ENCODE results near the gene UBE2Q2. TPM values are rescaled to one million over a fixed set of nuclear protein-coding genes. Genes with fewer than 3 reads are reported as not detected.

Gene UBE2Q2
- total and polyA plus RNA-seq, 9 of the 15 experiments (the other 6 are each of a cell fraction or from before 2014, with no cell fraction given): 6.2 to 24.0 (median 16.2) TPM

DNA sequence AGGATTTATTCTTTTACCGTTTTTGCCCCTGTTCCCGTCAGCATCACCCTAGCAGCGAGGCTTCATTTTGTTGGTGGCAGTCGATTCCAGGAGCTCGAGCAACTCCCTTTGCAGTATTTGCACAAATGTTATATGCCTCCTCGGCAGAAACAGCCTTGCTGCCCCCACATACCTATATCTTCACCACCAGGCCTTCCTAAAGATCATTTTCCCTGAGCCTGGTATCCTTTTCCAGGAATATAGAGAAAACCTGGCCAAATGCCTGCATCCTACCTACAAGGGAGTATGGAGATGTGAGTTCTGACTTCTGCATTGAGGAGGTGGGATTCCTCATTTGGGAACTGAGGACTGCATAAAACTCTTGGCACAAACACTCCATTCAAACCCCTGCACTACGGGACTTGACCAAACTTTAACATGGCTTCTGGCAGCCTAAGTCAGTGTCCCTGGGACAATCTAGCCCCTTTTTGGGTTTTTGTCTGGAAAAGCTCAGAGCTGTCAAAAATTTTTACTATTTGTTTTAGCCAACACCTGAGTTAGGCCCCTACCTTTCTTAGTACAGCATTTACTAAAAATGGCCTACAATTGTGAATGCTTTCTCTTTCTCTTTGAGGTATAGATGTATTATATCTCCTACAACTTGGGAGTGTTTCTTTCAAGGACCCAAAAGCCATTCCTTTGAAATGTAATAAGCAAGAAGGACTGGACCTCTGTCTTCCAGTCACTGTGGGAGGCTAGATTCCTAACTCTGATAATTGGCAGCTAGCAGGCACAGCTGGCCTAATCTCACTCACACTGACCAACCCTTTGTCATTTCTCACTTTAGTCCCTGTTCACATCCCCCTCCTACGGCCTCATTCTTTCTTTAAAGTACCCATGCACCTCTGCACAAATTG lies 12.1 kb upstream of the UBE2Q2 start (continued):
- TF ChIP-seq NKRF (IDR thresholded peaks at IDR 0.05; ENCODE audit: borderline replicate concordance): 0 out of 2 replicates have a peak, but pooled peaks have one; percentile 29
- TF ChIP-seq TCF3 (CRISPR knock-in tag; IDR thresholded peaks at IDR 0.05): peak; percentile 78
- TF ChIP-seq ZNF589 (CRISPR knock-in tag; IDR thresholded peaks at IDR 0.05; ENCODE audit: low read depth): 0 out of 2 replicates have a peak, but pooled peaks have one; percentile 14
- peak; percentile 44; the same call in 1 of the 2 replicates for TF ChIP-seq POLR2AphosphoS5 (IDR thresholded peaks at IDR 0.05; ENCODE audit: control insufficient read depth, insufficient read depth, low read depth, low read length)
- no peak for TF ChIP-seq SNAPC5 (CRISPR knock-in tag; IDR thresholded peaks at IDR 0.05)
- TF ChIP-seq PHF8 (IDR thresholded peaks at IDR 0.05; ENCODE audit: borderline replicate concordance, low read length): peak; percentile 12; the same call in 1 of the 2 replicates
- TF ChIP-seq TCF7 (IDR thresholded peaks at IDR 0.05; ENCODE audit: borderline replicate concordance): no peak
- TF ChIP-seq OTX1 (CRISPR knock-in tag; IDR thresholded peaks at IDR 0.05): no peak
- TF ChIP-seq, protein P1, sequence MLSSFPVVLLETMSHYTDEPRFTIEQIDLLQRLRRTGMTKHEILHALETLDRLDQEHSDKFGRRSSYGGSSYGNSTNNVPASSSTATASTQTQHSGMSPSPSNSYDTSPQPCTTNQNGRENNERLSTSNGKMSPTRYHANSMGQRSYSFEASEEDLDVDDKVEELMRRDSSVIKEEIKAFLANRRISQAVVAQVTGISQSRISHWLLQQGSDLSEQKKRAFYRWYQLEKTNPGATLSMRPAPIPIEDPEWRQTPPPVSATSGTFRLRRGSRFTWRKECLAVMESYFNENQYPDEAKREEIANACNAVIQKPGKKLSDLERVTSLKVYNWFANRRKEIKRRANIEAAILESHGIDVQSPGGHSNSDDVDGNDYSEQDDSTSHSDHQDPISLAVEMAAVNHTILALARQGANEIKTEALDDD (IDR thresholded peaks at IDR 0.05): peak; percentile 91
- no peak for TF ChIP-seq RBM17 (IDR thresholded peaks at IDR 0.05; ENCODE audit: borderline replicate concordance, low read depth, low read length)
- TF ChIP-seq, protein P2, sequence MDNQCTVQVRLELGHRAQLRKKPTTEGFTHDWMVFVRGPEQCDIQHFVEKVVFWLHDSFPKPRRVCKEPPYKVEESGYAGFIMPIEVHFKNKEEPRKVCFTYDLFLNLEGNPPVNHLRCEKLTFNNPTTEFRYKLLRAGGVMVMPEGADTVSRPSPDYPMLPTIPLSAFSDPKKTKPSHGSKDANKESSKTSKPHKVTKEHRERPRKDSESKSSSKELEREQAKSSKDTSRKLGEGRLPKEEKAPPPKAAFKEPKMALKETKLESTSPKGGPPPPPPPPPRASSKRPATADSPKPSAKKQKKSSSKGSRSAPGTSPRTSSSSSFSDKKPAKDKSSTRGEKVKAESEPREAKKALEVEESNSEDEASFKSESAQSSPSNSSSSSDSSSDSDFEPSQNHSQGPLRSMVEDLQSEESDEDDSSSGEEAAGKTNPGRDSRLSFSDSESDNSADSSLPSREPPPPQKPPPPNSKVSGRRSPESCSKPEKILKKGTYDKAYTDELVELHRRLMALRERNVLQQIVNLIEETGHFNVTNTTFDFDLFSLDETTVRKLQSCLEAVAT (IDR thresholded peaks at IDR 0.05): peak in 1 of 2 experiments; percentile 24; a peak in 1 of 4 replicates
- peak; percentile 91 for TF ChIP-seq DACH1 (IDR thresholded peaks at IDR 0.05; ENCODE audit: partially characterized antibody)
- no peak for TF ChIP-seq TCFL5 (CRISPR knock-in tag; conservative IDR thresholded peaks at IDR 0.05)
- TF ChIP-seq ZC3H11A (IDR thresholded peaks at IDR 0.05; ENCODE audit: low read depth, low read length): no peak
- peak in 1 of 2 experiments; percentile 76; a peak in 2 of 4 replicates for TF ChIP-seq HDAC1 (IDR thresholded peaks at IDR 0.05)
- peak; percentile 54; the same call in 1 of the 2 replicates for TF ChIP-seq MTA3 (IDR thresholded peaks at IDR 0.05; ENCODE audit: borderline replicate concordance)
- no peak for TF ChIP-seq NR3C1 (CRISPR knock-in tag; IDR thresholded peaks at IDR 0.05)
- no peak for TF ChIP-seq DIDO1 (tag; IDR thresholded peaks at IDR 0.05; ENCODE audit: low read depth)
- TF ChIP-seq RNF2 (IDR thresholded peaks at IDR 0.05): peak; percentile 56; the same call in 1 of the 2 replicates
- peak; percentile 91 for TF ChIP-seq GATA2 (CRISPR knock-in tag; IDR thresholded peaks at IDR 0.05)
- 0 out of 2 replicates have a peak, but pooled peaks have one; percentile 10 for TF ChIP-seq C11orf30 (IDR thresholded peaks at IDR 0.05; ENCODE audit: low read depth)

Measured in K562 (cell line).